SK-N-SH (cell line): ENCODE results near the gene ASCC1. TPM values are rescaled to one million over a fixed set of nuclear protein-coding genes. Genes with fewer than 3 reads are reported as not detected.

Source experiments
- CTCF ChIA-PET: fragments of 300-600, 350-600 bp; formaldehyde crosslinking; extraction: SDS; loops from one replicate; lab custom pipeline; 2021; lab: Yijun Ruan, JAX
- POLR2A ChIA-PET: fragments of 350-600 bp; sonication (Branson Sonifier 250); formaldehyde crosslinking; extraction: SDS; loops from one replicate; lab custom pipeline; 2020; ENCODE audit warnings: antibody characterized with exemption, inconsistent platforms; lab: Yijun Ruan, JAX
- DNase-seq: peaks from one replicate; pipeline ENCODE4 v3.0.0; 2012
- H2AFZ ChIP-seq: fragments of 200-600 bp; sonication (generic); 2 replicates; pipeline ENCODE4 v1.8.1; 2016; ENCODE audit warnings: antibody characterized with exemption, mild to moderate bottlenecking, low read depth
- H3F3A ChIP-seq: fragments of 200-600 bp; sonication (generic); replicated peaks from 2 replicates; pipeline ENCODE3; 2016; ENCODE audit warnings: antibody characterized with exemption, mild to moderate bottlenecking; ENCODE audit not compliant: insufficient read depth
- H3K27ac ChIP-seq, 2 experiments: fragments of 200-500 bp in 1 of 2; fragments of 200-600 bp in 1 of 2; sonication (Bioruptor generic) in 1 of 2; sonication (generic), shearing (Covaris generic) in 1 of 2; 2 replicates each; pipeline versions ENCODE4 v1.5.1 to v1.6.1; 2014 to 2016; ENCODE audit warnings: low read depth in 2 of 2, inconsistent platforms in 1 of 2, low read length in 1 of 2, mild to moderate bottlenecking in 1 of 2, mixed read lengths in 1 of 2
- H3K27me3 ChIP-seq: fragments of 200-600 bp; sonication (generic), shearing (Covaris generic); 2 replicates; pipeline ENCODE4 v1.6.1; 2016; ENCODE audit warnings: mixed run types; ENCODE audit not compliant: insufficient read depth
- H3K36me3 ChIP-seq, 2 experiments: fragments of 200-500 bp in 1 of 2; fragments of 200-600 bp in 1 of 2; sonication (Bioruptor generic) in 1 of 2; sonication (generic) in 1 of 2; replicated peaks in 1 of 2; 2 replicates each; pipeline versions ENCODE3 to v1.5.1; 2014 to 2016; ENCODE audit warnings: low read length in 1 of 2, mild to moderate bottlenecking in 1 of 2; ENCODE audit not compliant: insufficient read depth in 2 of 2, control insufficient read depth in 1 of 2
- H3K4me1 ChIP-seq, 2 experiments: fragments of 200-500 bp in 1 of 2; fragments of 200-600 bp in 1 of 2; sonication (Bioruptor generic) in 1 of 2; sonication (generic), shearing (Covaris generic) in 1 of 2; 2 replicates each; pipeline versions ENCODE4 v1.5.1 to v1.6.1; 2014 to 2016; ENCODE audit warnings: low read depth in 1 of 2, low read length in 1 of 2, mixed run types in 1 of 2; ENCODE audit not compliant: insufficient read depth in 2 of 2, control insufficient read depth in 1 of 2
- H3K4me2 ChIP-seq: fragments of 200-600 bp; sonication (generic), shearing (Covaris generic); 2 replicates; pipeline ENCODE4 v1.6.1; 2017; ENCODE audit warnings: mixed run types
- H3K4me3 ChIP-seq, 2 experiments: fragments of 200-500 bp in 1 of 2; fragments of 200-600 bp in 1 of 2; sonication (Bioruptor generic) in 1 of 2; sonication (generic), shearing (Covaris generic) in 1 of 2; 2 replicates each; pipeline versions ENCODE4 v1.5.1 to v1.8.1; 2014 to 2016; ENCODE audit warnings: low read depth in 2 of 2, inconsistent platforms in 1 of 2, low read length in 1 of 2, mild to moderate bottlenecking in 1 of 2, mixed read lengths in 1 of 2, moderate library complexity in 1 of 2
- H3K79me2 ChIP-seq: fragments of 200-600 bp; sonication (generic); 2 replicates; pipeline ENCODE4 v1.8.1; 2017; ENCODE audit warnings: mild to moderate bottlenecking; ENCODE audit not compliant: insufficient read depth
- H3K9ac ChIP-seq: fragments of 200-600 bp; sonication (generic); 2 replicates; pipeline ENCODE4 v1.6.1; 2017; ENCODE audit warnings: mixed run types
- H3K9me2 ChIP-seq: fragments of 200-600 bp; sonication (generic); 2 replicates; pipeline ENCODE4 v1.6.1; 2017; ENCODE audit warnings: mixed run types
- H3K9me3 ChIP-seq: fragments of 200-600 bp; sonication (generic); 2 replicates; pipeline ENCODE4 v1.6.1; 2017; ENCODE audit warnings: mixed run types, mild to moderate bottlenecking, moderate library complexity
- H4K20me1 ChIP-seq: fragments of 200-600 bp; sonication (generic); 2 replicates; pipeline ENCODE4 v1.6.1; 2017; ENCODE audit warnings: mild to moderate bottlenecking, mixed run types; ENCODE audit not compliant: insufficient read depth
- CHD2 ChIP-seq: fragments of 150-350 bp; IDR thresholded peaks from 2 replicates; pipeline ENCODE4 v1.6.1; 2018; ENCODE audit warnings: low read length; ENCODE audit not compliant: partially characterized antibody
- EZH2phosphoT487 ChIP-seq: fragments of 200-600 bp; sonication (generic); IDR thresholded peaks from 2 replicates; pipeline ENCODE4 v1.6.1; 2017; ENCODE audit warnings: low read depth, mixed run types, mild to moderate bottlenecking, antibody characterized with exemption, moderate library complexity, borderline replicate concordance
- FOXM1 ChIP-seq: IDR thresholded peaks from 2 replicates; pipeline ENCODE4 v1.4.0; 2012; ENCODE audit warnings: low read depth, mild to moderate bottlenecking
- NFIC ChIP-seq: IDR thresholded peaks from 2 replicates; pipeline ENCODE4 v1.4.0; 2012; ENCODE audit warnings: borderline replicate concordance
- POLR2AphosphoS5 ChIP-seq: IDR thresholded peaks from 2 replicates; pipeline ENCODE4 v1.6.1; 2012; ENCODE audit warnings: low read depth, low read length
- RAD21 ChIP-seq: IDR thresholded peaks from 2 replicates; pipeline ENCODE4 v1.6.1; 2012; ENCODE audit warnings: mild to moderate bottlenecking, low read length
- RFX5 ChIP-seq: IDR thresholded peaks from 2 replicates; pipeline ENCODE4 v1.6.1; 2012; ENCODE audit warnings: mild to moderate bottlenecking, improper control_type of control experiment, low read length
- SIN3A ChIP-seq: IDR thresholded peaks from 2 replicates; pipeline ENCODE4 v1.6.1; 2012; ENCODE audit warnings: low read depth, mild to moderate bottlenecking, low read length, moderate library complexity, borderline replicate concordance
- SMC3 ChIP-seq: IDR thresholded peaks from 2 replicates; pipeline ENCODE4 v1.6.1; 2012; ENCODE audit warnings: low read depth, low read length, improper control_type of control experiment
- TCF12 ChIP-seq: IDR thresholded peaks from 2 replicates; pipeline ENCODE4 v1.4.0; 2012
- TEAD4 ChIP-seq: IDR thresholded peaks from 2 replicates; pipeline ENCODE4 v1.4.0; 2012; ENCODE audit warnings: mild to moderate bottlenecking, borderline replicate concordance; ENCODE audit not compliant: insufficient read depth
- WGBS: methylation state at CpG from one replicate; pipeline ENCODE4 v1.1.6; 2017; ENCODE audit warnings: low lambda C conversion rate; 5-methylcytosine and 5-hydroxymethylcytosine counted together
- polyA plus RNA-seq, 3 experiments: library from polyadenylated mRNA; depleted of rRNA; stranded (reverse); fragments of >200 nt; gene quantifications; 2 replicates each; pipeline ENCODE4 v1.2.3, GENCODE V29; 2012
- TF ChIP-seq, protein P1 (sequence below): fragments of 150-350 bp; IDR thresholded peaks from 2 replicates; pipeline ENCODE4 v1.6.1; 2016; ENCODE audit warnings: mild to moderate bottlenecking, low read depth, low read length
- TF ChIP-seq, protein P2 (sequence below): IDR thresholded peaks from 2 replicates; pipeline ENCODE4 v1.4.0; 2012; ENCODE audit warnings: low read depth
- TF ChIP-seq, protein P3 (sequence below): IDR thresholded peaks from 2 replicates; pipeline ENCODE4; 2012
- TF ChIP-seq, protein P4 (sequence below): IDR thresholded peaks from 2 replicates; pipeline ENCODE4 v1.4.0; 2012; ENCODE audit warnings: low read depth, borderline replicate concordance

ASCC1 gene
- polyA plus RNA-seq, 1 of the 3 experiments (the other 2 are of a cell fraction), result 15.0 TPM

DNA sequence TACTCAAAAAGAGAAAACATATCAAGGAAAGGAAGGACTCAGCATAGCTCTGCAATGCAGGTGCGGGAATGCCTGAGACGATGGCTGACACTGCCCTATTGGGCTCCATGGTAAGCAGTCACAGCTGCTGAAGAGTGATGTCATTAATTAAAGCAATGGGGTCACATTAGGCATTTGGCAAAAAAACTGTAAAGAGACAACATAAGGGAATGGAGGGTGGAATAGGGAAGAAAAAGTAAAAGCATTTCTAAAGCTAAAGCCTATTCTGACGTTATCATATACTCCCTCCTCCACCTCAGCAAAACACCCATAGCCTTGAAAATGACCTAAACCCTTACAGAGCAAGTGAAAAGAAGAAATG lies 89.2 kb downstream of the ASCC1 start:
- no peak overlapping the region for H3K4me2 ChIP-seq
- ChIA-PET POLR2A (no interaction called here), CTCF (interaction anchor here (0.7 to 3.1 kb wide), 20 partner anchors 11 to 230 kb away, joined by 3 to 17 read pairs (median 4); partner anchors contain the start of genes ANAPC16, ASCC1 and DDIT4)
- 90% methylated on average over 3 of the region's 3 CpGs for WGBS
- no peak overlapping the region for H2AFZ ChIP-seq
- H3F3A ChIP-seq, result peaks cover 10% of the 10 kb centered on the region
- no peaks in the 10 kb centered on the region for H3K9me3 ChIP-seq
- H3K4me3 ChIP-seq, result no peak overlapping the region
- H3K4me1 ChIP-seq, result peaks cover 0 to 6% of the 10 kb centered on the region in 2 experiments; a peak in 2 of 4 replicates
- H3K27ac ChIP-seq, result no peak overlapping the region
- H4K20me1 ChIP-seq, result no peaks in the 10 kb centered on the region
- DNase-seq, result no peak
- H3K9me2 ChIP-seq, result no peaks in the 10 kb centered on the region
- no peak overlapping the region for H3K9ac ChIP-seq
- H3K79me2 ChIP-seq, result no peaks in the 10 kb centered on the region
- TF ChIP-seq CHD2 (no peak), RAD21 (no peak), EZH2phosphoT487 (no peak), SMC3 (no peak), SIN3A (no peak), POLR2AphosphoS5 (no peak), RFX5 (no peak), TCF12 (no peak), NFIC (no peak), FOXM1 (no peak), TEAD4 (no peak)
- TF ChIP-seq, protein P1, sequence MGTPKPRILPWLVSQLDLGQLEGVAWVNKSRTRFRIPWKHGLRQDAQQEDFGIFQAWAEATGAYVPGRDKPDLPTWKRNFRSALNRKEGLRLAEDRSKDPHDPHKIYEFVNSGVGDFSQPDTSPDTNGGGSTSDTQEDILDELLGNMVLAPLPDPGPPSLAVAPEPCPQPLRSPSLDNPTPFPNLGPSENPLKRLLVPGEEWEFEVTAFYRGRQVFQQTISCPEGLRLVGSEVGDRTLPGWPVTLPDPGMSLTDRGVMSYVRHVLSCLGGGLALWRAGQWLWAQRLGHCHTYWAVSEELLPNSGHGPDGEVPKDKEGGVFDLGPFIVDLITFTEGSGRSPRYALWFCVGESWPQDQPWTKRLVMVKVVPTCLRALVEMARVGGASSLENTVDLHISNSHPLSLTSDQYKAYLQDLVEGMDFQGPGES, result no peak
- TF ChIP-seq, protein P2, sequence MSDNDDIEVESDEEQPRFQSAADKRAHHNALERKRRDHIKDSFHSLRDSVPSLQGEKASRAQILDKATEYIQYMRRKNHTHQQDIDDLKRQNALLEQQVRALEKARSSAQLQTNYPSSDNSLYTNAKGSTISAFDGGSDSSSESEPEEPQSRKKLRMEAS, result no peak
- TF ChIP-seq, protein P3, sequence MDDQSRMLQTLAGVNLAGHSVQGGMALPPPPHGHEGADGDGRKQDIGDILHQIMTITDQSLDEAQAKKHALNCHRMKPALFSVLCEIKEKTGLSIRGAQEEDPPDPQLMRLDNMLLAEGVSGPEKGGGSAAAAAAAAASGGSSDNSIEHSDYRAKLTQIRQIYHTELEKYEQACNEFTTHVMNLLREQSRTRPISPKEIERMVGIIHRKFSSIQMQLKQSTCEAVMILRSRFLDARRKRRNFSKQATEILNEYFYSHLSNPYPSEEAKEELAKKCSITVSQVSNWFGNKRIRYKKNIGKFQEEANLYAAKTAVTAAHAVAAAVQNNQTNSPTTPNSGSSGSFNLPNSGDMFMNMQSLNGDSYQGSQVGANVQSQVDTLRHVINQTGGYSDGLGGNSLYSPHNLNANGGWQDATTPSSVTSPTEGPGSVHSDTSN, result no peak
- TF ChIP-seq, protein P4, sequence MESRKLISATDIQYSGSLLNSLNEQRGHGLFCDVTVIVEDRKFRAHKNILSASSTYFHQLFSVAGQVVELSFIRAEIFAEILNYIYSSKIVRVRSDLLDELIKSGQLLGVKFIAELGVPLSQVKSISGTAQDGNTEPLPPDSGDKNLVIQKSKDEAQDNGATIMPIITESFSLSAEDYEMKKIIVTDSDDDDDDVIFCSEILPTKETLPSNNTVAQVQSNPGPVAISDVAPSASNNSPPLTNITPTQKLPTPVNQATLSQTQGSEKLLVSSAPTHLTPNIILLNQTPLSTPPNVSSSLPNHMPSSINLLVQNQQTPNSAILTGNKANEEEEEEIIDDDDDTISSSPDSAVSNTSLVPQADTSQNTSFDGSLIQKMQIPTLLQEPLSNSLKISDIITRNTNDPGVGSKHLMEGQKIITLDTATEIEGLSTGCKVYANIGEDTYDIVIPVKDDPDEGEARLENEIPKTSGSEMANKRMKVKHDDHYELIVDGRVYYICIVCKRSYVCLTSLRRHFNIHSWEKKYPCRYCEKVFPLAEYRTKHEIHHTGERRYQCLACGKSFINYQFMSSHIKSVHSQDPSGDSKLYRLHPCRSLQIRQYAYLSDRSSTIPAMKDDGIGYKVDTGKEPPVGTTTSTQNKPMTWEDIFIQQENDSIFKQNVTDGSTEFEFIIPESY, result no peak
- peaks cover 0 to 9% of the 10 kb centered on the region in 2 experiments for H3K36me3 ChIP-seq
- no peaks in the 10 kb centered on the region for H3K27me3 ChIP-seq
